Activated CD8-positive, alpha-beta memory T cell treated with anti-CD3 and anti-CD28 coated beads for 36 hours (primary cell): ENCODE measurements around the gene SH3TC2. TPM values are rescaled to one million over a fixed set of nuclear protein-coding genes. Genes with fewer than 3 reads are reported as not detected.

ENCODE experiments used
- CTCF ChIA-PET: fragments of 350-600 bp; sonication (Branson Sonifier 250); formaldehyde crosslinking; loops from one replicate; lab custom pipeline; 2021; ENCODE audit warnings: antibody characterized with exemption; lab: Charles Lee
- POLR2A ChIA-PET: fragments of 350-600 bp; sonication (Branson Sonifier 250); formaldehyde crosslinking; loops from one replicate; lab custom pipeline; 2021; ENCODE audit warnings: antibody characterized with exemption; lab: Charles Lee
- total RNA-seq, 2 experiments: library from RNA; stranded (reverse); gene quantifications; one replicate each; pipeline ENCODE4 v1.2.3, GENCODE V29; 2021

The SH3TC2 gene
- total RNA-seq, 2 experiments from 2014 or later, result not detected

DNA sequence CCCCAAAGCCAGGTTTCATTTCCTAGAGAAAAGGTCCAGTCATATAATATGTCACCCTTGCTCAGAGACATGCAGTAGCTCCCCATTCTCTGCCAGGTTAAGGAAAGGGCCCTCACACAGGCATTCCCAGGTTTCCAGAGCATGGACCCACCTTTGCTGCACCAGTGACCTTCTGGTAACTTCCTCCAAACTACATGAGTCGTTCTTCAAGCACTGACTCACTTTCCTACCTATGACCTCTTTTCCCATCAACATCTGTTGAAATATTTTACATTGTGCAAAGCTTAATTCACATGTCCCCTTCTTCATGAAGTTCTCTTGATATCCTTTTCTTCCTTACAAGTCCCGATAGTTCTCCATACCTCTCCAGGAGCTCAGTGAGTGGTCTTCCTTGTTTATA lies 25.9 kb downstream of the SH3TC2 start:
- ChIA-PET CTCF (interaction anchor here (0.8 to 5.7 kb wide), 7 partner anchors 32 to 323 kb away, joined by 3 to 52 read pairs (median 5); no protein-coding TSS in a partner anchor), POLR2A (no interaction called here)

DNA sequence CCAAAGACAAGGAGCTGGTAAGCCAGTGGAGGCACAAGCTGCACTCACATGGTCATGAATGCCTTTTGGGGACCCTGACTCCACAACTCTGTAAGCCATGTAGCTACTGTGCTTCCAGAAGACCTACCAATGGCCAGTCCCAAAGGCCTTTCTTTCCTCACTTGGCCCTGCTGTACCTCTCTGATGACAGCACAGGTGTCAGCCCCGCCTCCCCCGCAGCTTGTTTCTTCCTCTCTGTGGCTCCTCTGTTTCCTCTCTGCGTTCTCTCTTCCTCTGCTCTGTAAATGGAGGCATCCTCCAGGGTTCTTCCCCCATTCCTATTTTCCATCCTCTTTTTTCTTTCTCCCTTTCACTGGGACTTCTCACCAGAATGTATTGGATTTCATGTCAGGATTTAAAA lies 26.7 kb downstream of the SH3TC2 start:
- CTCF ChIA-PET, result interaction anchor here (0.8 to 5.7 kb wide), 12 partner anchors 9 to 323 kb away, joined by 3 to 52 read pairs (median 4); no protein-coding TSS in a partner anchor
- POLR2A ChIA-PET, result interaction anchor here (1.1 kb wide), 1 partner anchor 304 kb away, joined by 3 read pairs; no protein-coding TSS in a partner anchor

DNA sequence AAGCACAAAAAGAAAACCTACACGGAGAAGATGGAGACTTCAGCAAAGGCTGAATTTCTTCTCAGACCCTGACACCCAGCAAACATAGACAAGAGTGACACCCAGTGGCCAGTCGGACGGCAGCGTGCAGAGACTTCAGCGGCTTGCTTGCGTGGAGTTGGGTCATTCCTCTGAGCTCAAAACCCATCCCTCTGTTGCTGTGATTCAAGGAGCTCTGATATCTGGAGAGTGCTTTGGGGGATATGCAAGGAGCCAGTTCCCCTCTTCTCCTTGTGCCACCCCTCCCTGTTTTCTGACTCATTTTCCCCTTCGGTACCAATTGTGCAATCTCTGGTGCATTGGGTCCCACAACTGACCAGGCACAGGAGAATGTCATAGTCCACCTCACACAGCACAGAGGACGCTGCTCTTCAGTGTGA lies 27.5 kb downstream of the SH3TC2 start:
- CTCF ChIA-PET, result interaction anchor here (0.8 to 5.7 kb wide), 20 partner anchors 9 to 310 kb away, joined by 3 to 52 read pairs (median 4); no protein-coding TSS in a partner anchor
- POLR2A ChIA-PET, result interaction anchor here (1.1 kb wide), 1 partner anchor 303 kb away, joined by 3 read pairs; no protein-coding TSS in a partner anchor

DNA sequence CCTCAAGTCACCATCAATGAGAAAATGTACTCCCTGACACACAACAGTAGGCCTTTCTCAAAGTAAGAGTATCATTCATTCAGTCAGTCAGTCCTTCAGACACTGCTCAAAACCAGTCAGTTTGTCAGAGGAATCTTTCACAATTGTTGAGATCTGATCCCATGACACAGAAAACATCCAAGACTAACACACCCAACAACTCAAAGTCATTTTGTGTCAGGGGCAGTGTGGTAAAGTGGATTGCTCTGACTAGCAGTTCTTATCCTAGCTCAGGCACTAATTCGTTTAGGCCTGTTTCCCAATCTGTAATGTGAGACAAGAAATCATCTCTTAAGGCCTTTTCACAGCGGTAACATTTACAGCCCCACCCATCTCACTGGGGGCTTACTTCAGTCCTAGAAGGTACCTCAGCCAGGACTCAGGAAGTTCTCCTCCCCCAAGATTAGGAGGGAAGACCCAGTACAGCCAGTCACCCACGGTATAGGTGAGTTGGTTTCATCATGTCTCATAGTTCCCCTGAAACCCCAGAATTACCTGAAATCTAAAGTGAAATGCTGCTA lies 31.9 kb downstream of the SH3TC2 start:
- ChIA-PET CTCF (interaction anchor here (1.2 kb wide), 1 partner anchor 84 kb away, joined by 3 read pairs; no protein-coding TSS in a partner anchor), POLR2A (no interaction called here)

DNA sequence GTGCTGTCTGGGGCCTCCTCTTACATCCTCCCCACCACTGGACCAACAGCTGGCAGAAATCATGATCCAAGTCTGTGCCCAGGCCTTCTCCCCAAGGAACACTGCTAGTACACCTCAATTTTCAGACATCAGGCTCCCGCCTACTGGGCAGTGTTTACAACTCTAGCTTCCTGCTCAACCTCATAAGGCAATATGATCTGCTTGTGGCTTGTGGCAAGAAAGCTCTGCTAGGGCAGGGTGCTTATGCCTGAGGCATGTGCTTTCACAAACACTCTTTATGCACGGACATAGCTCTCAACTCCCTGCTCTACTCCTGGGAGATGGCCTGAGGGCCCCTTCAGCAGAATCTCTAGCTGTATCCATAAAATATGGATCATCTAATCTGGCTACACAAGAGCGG lies 32.5 kb downstream of the SH3TC2 start:
- POLR2A ChIA-PET, result no interaction called here

DNA sequence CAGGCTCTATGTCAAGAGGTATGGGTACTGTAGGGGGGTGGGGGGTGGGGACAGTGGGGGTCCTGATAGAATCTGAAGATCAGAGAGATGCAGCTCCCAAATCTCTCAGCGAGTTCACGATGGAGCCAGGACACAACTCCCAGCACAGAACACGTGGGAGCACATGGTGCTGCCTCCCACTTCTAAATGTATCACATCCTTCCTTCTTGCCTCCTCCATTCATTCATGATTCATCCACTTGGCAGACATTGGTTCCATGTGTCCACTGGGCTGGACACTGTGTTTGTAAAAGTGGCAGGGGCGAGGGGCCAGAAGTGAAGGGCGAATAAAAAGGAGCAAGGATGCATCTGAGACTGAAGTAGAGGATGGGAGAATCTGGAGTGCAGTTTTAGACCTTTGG lies 33.9 kb downstream of the SH3TC2 start:
- POLR2A ChIA-PET, result no interaction called here
- CTCF ChIA-PET, result no interaction called here

More for the DNA sequence above, 32.5 kb downstream of the SH3TC2 start:
- CTCF ChIA-PET, result interaction anchor here (1.2 kb wide), 1 partner anchor 84 kb away, joined by 3 read pairs; no protein-coding TSS in a partner anchor

DNA sequence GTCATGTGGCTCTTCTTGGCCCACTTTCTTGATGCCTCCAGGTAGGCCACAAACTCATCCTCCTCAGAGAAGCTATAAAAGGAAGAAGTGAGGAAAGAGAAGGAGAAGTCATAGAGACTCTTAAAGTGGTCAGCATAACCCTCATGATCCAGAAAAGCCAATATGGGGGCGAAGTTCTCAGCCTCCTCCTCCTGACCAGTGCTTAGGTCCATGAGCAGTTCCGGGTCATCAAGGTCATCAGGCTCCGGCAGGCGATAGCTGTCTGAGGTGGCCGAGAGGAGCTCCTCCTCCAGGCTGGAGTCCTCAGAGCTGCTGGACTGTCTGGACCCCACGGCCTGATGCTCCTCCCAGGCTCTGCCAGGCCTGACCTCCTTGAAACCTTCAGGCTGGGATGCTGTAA lies 34.7 kb downstream of the SH3TC2 start:
- CTCF ChIA-PET, result no interaction called here
- POLR2A ChIA-PET, result no interaction called here

DNA sequence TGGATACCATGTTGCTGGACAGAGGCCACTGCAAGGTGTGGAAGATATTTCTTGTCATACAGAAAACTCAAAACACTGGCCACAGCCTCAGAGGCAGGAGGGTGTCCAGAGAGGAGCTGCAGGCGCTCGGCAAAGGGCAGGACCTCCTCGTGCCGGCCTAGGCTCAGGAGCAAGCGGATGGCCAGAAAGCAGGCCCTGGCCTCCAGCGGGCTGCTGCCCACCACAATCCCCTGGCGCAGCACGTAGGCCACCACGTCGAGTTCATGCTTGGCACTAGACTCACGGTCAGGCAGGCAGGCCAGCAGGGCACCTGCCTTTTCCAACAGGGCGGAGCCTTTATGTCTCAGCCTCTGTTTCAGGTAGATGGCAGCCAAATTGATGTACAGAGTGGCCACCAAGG lies 35.2 kb downstream of the SH3TC2 start:
- POLR2A ChIA-PET, result no interaction called here
- CTCF ChIA-PET, result no interaction called here

DNA sequence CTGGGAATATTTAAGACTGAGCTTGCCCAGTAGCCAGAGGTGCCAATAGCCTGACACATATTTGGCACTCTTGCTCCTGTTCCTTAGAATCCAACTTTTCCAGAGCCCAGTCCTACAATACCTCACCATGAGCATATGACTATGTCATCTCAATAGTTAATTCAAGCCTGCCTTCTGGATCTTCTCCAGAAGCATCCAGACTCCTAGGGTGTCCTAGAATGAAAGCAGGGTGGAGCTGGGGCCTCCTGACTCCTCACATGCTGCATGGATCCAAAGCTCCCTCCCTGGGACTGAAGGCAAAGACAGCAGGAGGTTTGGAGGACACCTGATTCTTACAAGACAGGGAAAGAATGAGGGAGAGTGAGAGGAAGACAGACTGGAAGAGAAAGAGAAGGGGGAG lies 37.9 kb downstream of the SH3TC2 start:
- ChIA-PET CTCF (interaction anchor here (1.4 to 1.5 kb wide), 2 partner anchors 10 to 292 kb away, joined by 4 to 6 read pairs; no protein-coding TSS in a partner anchor), POLR2A (no interaction called here)

DNA sequence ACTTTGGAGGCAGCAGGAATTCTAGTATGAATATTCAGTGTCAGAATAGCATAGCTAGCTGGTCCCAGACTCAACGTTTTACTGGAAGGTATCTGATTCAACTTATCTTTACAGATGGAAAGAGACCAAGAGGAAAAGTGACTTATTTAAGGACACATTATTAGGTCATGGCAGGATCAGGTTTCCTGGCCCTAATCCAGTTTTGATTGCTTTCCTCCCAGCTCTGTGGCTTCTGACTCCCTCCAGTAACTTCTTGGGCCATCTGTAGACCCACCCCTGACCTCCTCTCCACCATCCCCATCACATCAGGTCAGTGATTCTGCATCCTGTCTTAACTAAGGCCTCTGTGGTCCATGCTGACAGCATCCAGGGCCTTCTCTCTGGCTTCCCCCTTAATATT lies 38.4 kb downstream of the SH3TC2 start:
- ChIA-PET CTCF (interaction anchor here (1.4 to 1.5 kb wide), 2 partner anchors 11 to 291 kb away, joined by 4 to 6 read pairs; no protein-coding TSS in a partner anchor), POLR2A (no interaction called here)

DNA sequence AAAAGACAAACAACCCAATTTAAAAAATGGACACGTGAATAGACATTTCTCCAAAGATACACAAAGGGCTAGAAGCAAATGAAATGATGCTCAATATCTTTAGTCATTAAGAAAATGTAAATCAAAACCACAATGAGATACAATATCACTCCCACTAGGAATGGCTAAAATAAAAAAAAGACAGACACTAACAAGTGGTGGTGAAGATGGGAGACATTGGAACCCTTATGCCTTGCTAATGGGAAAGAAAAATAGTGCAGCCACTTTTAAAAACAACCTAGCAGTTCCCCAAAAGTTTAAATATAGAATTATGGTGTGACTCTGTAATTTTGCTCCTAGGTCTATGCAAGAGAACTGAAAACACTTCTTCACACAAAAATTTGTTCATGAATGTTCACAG lies 40.7 kb downstream of the SH3TC2 start:
- ChIA-PET POLR2A (no interaction called here), CTCF (no interaction called here)

DNA sequence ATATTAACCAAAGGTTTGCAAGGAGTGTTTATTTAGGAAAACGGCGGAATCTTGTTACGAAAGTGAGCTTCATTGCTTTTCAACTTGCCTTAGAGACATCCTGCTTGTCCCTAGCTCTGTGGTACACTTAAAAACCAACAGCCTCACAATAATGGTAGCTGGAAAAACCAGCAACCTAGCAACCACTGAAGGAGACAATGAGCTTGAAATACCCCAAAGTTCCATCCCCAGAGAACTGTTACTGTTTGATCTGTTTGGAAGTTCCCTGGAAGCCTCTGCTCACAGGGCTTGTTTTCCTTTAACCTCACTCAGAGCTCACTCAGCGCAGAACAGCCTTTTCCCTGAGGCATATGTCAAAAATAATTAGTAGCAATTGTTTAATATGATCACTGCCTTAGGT lies 43.2 kb downstream of the SH3TC2 start:
- POLR2A ChIA-PET, result no interaction called here
- CTCF ChIA-PET, result interaction anchor here (1.4 to 1.6 kb wide), 2 partner anchors 15 to 288 kb away, joined by 3 to 8 read pairs; no protein-coding TSS in a partner anchor

DNA sequence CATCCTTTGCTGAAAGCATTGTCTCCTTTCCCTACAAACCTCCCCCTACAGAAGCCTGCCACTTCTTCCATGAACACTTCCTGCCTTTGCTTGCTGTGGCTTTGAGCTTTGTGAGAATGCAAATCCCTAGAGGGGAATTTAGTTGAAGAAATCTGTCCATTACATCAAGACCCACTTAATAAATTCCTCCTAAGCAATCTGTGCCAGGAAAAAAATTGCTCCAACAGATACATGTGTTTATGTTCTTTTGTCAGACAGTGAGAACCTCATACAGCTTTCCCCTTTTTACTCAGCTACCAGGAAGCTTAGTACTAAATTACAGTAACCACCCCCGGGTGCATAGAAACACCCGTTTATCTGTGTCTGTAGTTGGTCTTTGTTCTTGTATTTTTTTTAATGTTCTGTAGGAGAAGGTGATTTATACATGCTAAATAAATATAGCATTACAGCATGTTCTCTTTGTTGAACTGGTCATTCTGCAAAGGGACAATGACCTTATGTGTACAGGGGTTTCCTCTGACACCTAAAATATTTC lies 43.9 kb downstream of the SH3TC2 start:
- ChIA-PET CTCF (interaction anchor here (1.4 to 1.6 kb wide), 2 partner anchors 16 to 288 kb away, joined by 3 to 8 read pairs; no protein-coding TSS in a partner anchor), POLR2A (no interaction called here)

DNA sequence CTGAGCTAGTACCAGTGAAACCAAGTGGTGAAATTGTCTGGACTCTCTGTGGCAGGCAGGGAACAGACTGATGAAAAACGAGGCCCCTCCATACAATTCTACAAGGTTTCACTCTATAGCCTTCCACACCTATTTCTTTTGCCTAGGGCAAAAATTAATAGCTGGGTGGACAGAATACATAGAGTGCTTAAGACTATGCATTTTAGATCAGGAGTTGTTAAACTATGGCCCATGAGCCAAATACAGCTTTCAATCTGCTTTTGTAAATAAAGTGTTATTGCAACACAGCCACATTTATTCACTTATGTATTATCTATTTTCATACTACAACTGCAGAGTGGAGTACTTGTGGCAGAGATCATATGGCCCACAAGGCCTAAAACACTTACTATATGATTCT lies 45.2 kb downstream of the SH3TC2 start:
- ChIA-PET POLR2A (no interaction called here), CTCF (interaction anchor here (1.0 kb wide), 1 partner anchor 286 kb away, joined by 3 read pairs; no protein-coding TSS in a partner anchor)

DNA sequence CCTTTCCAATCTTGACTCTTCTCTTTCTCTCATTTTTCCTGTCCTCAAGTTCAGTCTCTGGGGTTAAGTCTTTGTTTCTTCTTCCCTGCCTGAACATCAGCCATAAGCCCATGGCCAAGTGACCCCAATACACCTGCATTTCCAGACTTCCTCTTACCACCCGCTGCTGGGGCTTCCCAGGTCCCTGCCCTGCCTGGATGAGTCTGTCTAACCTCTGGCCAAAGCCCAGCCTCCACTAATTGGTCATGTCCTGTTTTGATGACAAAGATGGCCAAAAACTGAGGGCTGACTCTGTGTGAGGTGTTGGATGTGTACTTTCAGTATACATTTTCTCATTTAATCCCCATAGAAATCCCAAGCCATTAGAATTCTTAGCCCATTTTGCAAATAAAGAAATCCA lies 47.3 kb downstream of the SH3TC2 start:
- CTCF ChIA-PET, result no interaction called here

DNA sequence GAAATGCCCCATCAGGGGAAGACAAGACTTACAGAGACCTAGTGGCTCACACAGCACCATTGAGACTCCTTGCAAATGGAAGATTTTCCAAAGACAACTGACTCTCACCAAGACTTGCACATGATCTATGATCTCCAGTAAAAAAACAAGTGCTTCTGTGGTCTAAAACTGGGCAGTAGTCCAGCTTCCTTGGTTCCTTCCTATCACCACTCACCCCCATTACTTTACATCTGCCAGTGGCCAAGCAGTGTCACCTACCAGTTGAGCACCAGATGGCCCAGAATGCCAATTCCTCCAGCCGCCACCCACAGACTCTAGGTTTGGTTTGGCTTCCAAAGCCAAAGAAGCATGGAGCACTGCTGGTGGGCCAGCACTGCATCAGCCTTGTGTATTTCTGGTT lies 47.7 kb downstream of the SH3TC2 start:
- ChIA-PET POLR2A (no interaction called here), CTCF (no interaction called here)

More for the DNA sequence above, 47.3 kb downstream of the SH3TC2 start:
- POLR2A ChIA-PET, result no interaction called here

DNA sequence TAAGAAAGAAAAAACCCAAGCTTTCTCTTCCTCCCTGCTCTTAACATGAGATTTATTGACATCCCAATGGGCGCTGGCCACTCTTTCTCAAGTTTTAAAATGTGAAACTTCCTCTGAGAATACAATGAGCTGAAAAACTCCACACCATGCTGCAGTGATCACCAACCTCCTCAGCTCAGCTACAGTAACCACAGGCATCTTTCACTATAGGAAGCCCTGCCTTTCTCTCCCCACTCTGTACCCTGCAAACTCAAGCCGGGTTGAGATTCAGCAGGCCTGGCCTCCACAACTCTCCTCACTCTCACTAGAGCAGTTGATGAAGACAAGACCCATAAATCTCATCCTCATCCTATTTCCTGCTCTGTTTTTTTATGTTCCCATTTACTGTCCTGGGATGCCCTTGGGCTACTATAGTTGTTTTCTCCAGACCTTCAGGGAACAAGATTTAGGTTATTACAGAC lies 48.3 kb downstream of the SH3TC2 start:
- CTCF ChIA-PET, result no interaction called here
- POLR2A ChIA-PET, result no interaction called here

DNA sequence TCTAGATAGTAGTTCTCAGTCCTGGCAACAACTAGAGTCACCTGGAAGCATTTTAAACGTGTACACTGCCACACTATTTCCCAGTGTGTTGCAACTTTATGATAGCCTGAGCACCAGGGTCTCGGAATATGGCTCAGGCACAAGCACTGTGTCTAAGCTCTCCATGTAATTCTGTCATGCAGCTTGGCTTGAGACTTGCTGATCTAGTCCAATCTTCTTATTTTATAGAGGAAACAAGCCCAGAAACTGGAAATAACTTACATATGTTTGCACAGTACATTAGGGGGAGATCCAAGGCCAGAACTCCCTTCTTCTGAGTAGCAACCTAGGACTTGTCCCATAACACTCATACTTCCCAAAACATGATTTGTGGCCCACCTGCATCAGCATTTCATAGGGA lies 49.1 kb downstream of the SH3TC2 start:
- ChIA-PET CTCF (no interaction called here), POLR2A (no interaction called here)

DNA sequence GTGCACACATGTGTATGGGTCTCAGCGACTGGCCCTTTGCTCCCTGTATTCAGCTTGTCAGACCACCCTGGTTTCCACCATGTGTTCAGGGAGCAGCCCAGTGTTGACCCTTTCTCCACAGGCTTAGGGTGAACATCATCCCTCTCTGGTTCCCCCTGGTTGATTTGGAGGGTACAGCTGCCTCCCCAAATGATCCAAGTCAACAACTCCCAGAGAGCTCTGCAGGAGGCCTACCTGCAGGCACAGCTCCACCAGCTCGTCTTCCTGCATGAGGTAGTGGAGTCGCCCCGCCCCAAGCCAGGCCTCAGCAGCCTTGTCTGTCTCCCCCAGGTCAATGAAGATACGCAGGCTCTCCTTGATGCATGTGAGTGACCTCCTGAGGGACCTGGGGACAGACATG lies 50.5 kb downstream of the SH3TC2 start:
- ChIA-PET POLR2A (no interaction called here), CTCF (no interaction called here)

DNA sequence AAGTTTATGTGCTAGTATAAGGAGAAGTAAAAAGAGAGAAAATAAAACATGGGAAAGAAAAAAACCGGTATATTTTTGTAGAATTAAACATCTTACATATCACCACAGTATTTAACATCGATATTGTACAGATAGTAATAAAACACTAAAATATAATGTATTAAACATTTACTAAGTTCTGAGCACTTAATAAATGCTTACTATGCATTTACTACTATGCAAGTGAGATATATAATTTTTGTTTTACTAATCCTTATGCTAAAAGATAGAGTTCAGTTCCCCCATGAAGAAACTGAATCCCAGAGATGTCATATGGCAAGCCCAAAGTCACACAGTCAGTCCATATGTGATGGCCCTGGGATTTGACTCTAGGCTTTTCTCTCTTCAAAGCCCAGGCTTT lies 51.1 kb downstream of the SH3TC2 start:
- POLR2A ChIA-PET, result no interaction called here
- CTCF ChIA-PET, result no interaction called here
